ENCODE measurements around the gene MYLK. TPM values are rescaled to one million over a fixed set of nuclear protein-coding genes. Genes with fewer than 3 reads are reported as not detected.

The MYLK gene
- total RNA-seq, 2 experiments from 2014 or later = 0.22 TPM; not detected in 1

GRCh38 chr3:123769356-123769743 is 114.8 kb downstream of the MYLK start:
- no peaks in the 10 kb centered on the region for H3K4me1 ChIP-seq (ENCODE audit: insufficient read depth, low read length)
- H3K36me3 ChIP-seq (ENCODE audit: insufficient read depth, low read length) = no peaks in the 10 kb centered on the region
- no peaks in the 10 kb centered on the region for H3K27me3 ChIP-seq (ENCODE audit: control insufficient read depth in 1 of 2, insufficient read depth in 2 of 2, low read length in 2 of 2)
- no peak overlapping the region for H3K4me3 ChIP-seq (ENCODE audit: low read length)
- no peak for TF ChIP-seq CTCF (IDR thresholded peaks at IDR 0.05)
- Mint-ChIP-seq H3K27ac (no peak overlapping the region), H3K4me1 (ENCODE audit: low read depth) (no peaks in the 10 kb centered on the region), H3K9me3 (no peaks in the 10 kb centered on the region), H3K27me3 (peaks cover 5% of the 10 kb centered on the region), H3K4me3 (no peak overlapping the region), H3K36me3 (ENCODE audit: low read depth) (no peaks in the 10 kb centered on the region)
- ATAC-seq (ENCODE audit: poor library complexity) = no peak
- ChIA-PET POLR2A (no interaction called here), CTCF (no interaction called here)
- H3K9me3 ChIP-seq (ENCODE audit: control insufficient read depth in 1 of 2, insufficient read depth in 1 of 2, low read length in 2 of 2) = no peaks in the 10 kb centered on the region
- no peak overlapping the region for H3K27ac ChIP-seq (ENCODE audit: low read depth in 1 of 2, low read length in 2 of 2)
- no peak for DNase-seq
- intact Hi-C loops (cut with DNase I, micrococcal nuclease) = no loop called here

GRCh38 chr3:123768480-123769355 is 115.4 kb downstream of the MYLK start:
- intact Hi-C loops (cut with DNase I, micrococcal nuclease) = no loop called here
- Histone ChIP-seq H3K27ac (ENCODE audit: low read depth in 1 of 2, low read length in 2 of 2) (no peak overlapping the region), H3K36me3 (ENCODE audit: insufficient read depth, low read length) (no peaks in the 10 kb centered on the region), H3K4me1 (ENCODE audit: insufficient read depth, low read length) (no peaks in the 10 kb centered on the region), H3K27me3 (ENCODE audit: control insufficient read depth in 1 of 2, insufficient read depth in 2 of 2, low read length in 2 of 2) (no peaks in the 10 kb centered on the region), H3K4me3 (ENCODE audit: low read length) (no peak overlapping the region), H3K9me3 (ENCODE audit: control insufficient read depth in 1 of 2, insufficient read depth in 1 of 2, low read length in 2 of 2) (no peaks in the 10 kb centered on the region)
- Mint-ChIP-seq H3K4me1 (ENCODE audit: low read depth) (no peaks in the 10 kb centered on the region), H3K27me3 (peaks cover 9% of the 10 kb centered on the region), H3K9me3 (no peaks in the 10 kb centered on the region), H3K36me3 (ENCODE audit: low read depth) (no peaks in the 10 kb centered on the region), H3K4me3 (no peak overlapping the region), H3K27ac (no peak overlapping the region)
- POLR2A ChIA-PET = no interaction called here
- DNase-seq = no peak
- CTCF ChIA-PET = no interaction called here
- TF ChIP-seq CTCF (IDR thresholded peaks at IDR 0.05) = no peak
- no peak for ATAC-seq (ENCODE audit: poor library complexity)

- CTCF ChIA-PET = no interaction called here
- Histone ChIP-seq H3K36me3 (ENCODE audit: insufficient read depth, low read length) (no peaks in the 10 kb centered on the region), H3K4me3 (ENCODE audit: low read length) (no peak overlapping the region), H3K9me3 (ENCODE audit: control insufficient read depth in 1 of 2, insufficient read depth in 1 of 2, low read length in 2 of 2) (no peaks in the 10 kb centered on the region), H3K27ac (ENCODE audit: low read depth in 1 of 2, low read length in 2 of 2) (no peak overlapping the region), H3K4me1 (ENCODE audit: insufficient read depth, low read length) (no peaks in the 10 kb centered on the region), H3K27me3 (ENCODE audit: control insufficient read depth in 1 of 2, insufficient read depth in 2 of 2, low read length in 2 of 2) (no peaks in the 10 kb centered on the region)
- intact Hi-C loops (cut with DNase I, micrococcal nuclease) = no loop called here
- Mint-ChIP-seq H3K9me3 (no peaks in the 10 kb centered on the region), H3K4me1 (ENCODE audit: low read depth) (no peaks in the 10 kb centered on the region), H3K36me3 (ENCODE audit: low read depth) (no peaks in the 10 kb centered on the region), H3K27me3 (peaks cover 9% of the 10 kb centered on the region), H3K4me3 (no peak overlapping the region), H3K27ac (no peak overlapping the region)
- ATAC-seq (ENCODE audit: poor library complexity) (no peak), DNase-seq (no peak)
- no peak for TF ChIP-seq CTCF (IDR thresholded peaks at IDR 0.05)
- POLR2A ChIA-PET = no interaction called here
Observed at GRCh38 chr3:123767564-123768292, 116.4 kb downstream of the MYLK start.
